Cerebellar cortex (tissue), 1 donor: ENCODE results near the gene TAAR6.
"Not testable (repeated sequence)": the region's sequence is repeated elsewhere in the genome, so short reads cannot be mapped to it uniquely, and the experiment has no call there.

ENCODE experiments used
- DNase-seq: peaks from one replicate; pipeline ENCODE4 v3.0.0-alpha.2; 2015; ENCODE audit warnings: low spot score

Gene TAAR6

DNA sequence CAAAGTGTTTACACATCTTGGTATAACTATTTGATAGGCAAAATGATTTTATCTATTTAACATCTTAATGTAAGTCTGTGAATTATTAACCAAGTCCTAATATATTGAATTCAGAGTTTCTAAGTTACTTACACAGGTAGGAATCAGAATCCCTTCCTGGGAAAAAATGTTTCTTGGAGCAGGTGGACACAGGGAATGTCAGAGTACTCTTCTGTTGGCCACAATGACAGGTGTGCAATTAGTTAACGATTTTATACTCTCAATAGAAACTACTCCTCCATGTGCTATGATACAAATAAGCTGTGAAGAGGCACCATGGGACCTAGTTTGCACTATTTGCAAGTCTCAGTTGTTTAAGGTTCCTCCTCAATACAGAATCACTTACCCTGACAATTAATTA lies 20.2 kb downstream of the TAAR6 start:
- DNase-seq: no peak

- no peak for DNase-seq
Measured at GRCh38 chr6:132592855-132593254, 22.7 kb downstream of the TAAR6 start.

DNA sequence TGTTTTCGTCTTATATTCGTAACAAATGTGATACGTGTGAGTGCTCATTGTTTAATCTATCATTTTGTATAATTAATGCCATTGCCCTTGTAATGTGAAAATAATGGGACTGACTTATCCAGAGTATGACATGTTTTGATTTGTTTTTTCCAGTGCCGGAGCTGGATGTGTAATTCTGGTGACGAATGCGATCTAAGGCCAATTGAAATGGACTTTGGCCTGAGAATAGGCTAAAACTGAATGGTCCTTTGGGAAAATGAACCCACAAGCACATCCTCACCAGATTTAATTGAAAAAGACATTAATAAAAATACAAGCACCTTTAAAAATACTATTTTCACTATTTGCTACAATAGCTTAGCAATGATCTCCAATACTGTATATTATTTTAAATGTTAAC lies 26.1 kb downstream of the TAAR6 start:
- no peak for DNase-seq

DNA sequence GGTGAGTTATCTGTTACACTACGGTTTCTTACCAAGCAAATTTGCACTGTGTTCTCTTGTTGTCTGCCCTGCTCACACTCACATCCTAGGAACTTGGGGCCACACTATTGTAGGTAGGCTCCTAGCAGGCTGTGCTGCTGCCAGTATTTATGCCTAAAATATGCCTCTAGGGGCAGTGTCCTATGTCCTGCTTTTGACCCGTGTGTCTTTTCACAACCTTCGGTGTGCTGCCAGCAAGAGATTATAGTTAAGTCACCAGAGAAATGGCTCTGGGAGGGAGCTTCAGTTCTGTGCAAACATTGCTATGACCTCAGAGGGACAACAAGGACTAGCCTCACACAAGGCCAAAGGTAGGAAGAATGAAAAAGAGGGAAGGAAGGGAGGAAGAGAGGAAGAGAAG lies 28.4 kb downstream of the TAAR6 start:
- DNase-seq: peak; percentile 4

- DNase-seq: not testable (repeated sequence)
Measured at GRCh38 chr6:132600900-132601299, 30.8 kb downstream of the TAAR6 start.

DNA sequence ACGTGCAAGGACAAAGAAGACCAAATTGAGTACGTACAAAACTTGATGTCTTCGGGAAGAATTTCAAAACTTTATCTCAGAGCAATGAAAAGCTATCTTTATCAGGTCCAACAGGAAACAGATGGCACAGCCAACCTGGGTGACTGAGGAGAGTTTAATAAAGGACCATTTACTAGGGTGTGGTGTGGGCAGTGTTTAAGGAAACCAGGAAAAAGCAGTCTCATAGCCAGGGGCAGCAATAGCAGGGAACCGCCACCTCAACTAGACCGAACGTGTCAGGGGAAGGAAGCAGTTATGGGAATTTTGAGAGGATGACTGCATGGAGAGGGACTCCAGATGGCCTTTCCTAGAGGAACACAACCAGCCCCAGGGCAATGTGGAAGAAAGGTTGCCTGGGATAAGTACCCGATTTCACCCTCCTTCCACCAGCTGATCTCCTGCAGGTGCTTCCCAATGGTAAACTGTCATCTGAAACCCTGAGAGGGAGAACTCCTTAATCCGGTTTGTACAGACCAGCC lies 34.6 kb downstream of the TAAR6 start:
- no peak for DNase-seq

DNA sequence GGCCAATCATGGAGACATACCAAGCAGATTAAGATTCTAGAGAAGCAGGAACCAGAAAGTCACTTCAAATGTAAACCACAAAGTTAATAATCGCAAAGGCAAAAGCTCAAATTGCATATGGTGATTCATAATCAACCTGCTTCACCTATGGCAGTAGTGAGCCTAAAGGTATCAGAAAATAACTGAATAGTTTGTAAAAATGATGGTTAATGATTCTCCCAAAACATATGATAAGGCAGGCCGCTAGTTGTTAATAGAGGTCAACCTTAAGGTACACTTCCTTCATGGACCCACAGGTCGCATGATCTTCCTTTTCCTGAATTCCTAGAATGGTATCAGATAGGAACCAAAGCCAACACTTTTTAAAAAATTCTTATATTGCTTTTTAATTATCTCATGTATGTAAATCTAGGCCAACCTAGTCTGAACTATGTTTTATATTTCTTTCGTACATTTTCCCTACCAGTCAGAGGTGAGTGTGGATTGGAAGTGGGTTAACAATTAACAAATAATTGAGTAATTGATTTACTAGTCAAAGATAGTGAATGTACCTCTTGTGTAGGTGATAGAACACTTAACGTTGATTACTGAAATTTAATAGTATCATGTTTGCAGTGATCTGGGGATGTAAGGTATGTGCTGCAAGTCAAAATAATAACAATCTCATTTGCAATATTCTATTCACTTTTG lies 37.6 kb downstream of the TAAR6 start:
- DNase-seq: no peak

DNA sequence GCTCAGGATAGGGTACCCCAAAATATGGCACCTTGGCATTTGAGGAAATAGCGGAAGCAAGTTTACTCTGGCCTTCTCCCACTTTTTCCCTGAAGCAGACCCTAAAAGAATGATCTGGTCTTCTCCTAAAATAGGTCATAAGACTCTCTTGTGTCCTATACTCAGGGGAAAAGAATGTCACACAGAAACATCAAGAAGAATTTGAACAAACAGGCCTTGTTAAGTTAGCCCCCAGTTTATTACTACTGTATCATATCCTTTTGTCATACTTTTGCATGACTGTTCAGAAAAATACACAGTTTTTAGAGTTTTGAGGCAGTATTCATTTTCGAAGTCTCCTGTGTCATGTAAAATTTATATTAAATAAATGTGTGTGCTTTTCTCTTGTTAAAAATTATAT lies 41.5 kb downstream of the TAAR6 start:
- DNase-seq: no peak

GRCh38 chr6:132612449-132613108 lies 42.5 kb downstream of the TAAR6 start:
- no peak for DNase-seq

DNA sequence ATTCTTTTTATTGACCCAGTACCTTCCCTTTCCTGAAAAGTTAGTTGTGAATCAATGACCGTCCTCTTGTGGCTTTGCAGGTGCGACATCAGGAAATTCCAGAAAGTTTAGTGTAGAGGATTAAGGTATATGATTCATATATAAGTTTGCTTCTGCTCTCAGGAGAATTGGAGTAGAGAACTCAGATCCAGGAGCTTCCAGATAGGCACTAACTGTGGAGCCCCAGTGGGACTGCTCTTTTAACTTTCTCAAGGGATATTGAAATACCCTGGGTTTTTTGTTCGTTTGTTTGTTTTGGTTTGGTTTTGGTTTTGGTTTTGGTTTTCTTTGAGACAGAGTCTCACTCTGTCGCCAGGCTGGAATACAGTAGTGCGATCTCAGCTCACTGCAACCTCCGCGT lies 44.4 kb downstream of the TAAR6 start:
- no peak for DNase-seq

DNA sequence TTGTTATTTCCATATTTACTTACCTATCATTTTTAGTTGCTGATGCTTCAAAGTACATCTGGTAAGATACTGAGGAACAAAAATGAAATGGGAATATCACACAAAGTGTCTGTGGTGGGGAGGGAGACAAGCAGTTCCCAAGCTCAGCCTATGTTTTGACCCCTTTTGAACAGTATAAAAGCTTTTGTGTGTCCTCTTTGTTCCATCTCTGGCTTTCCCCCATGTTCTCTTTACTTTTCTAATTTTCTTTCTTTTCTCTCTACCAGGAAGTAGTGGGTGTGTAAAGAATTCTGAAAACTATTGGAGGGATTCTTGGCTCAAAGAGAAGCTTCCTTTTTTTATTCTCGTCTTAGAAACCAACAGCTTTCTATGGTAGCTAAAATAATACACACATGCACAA lies 46.6 kb downstream of the TAAR6 start:
- no peak for DNase-seq
